HEK293 (cell line): Measurements from ENCODE around the gene PFN3.

Experiments
- ZBTB48 ChIP-seq: fragments of 450-650 bp; formaldehyde crosslinking; IDR thresholded peaks from 2 replicates; pipeline ENCODE4 v1.5.1; 2016; ENCODE audit warnings: missing biosample characterization, missing genetic modification characterization
- TF ChIP-seq, protein P1 (sequence below): fragments of 450-650 bp; formaldehyde crosslinking; IDR thresholded peaks from 2 replicates; pipeline ENCODE4 v1.5.1; 2016; ENCODE audit warnings: missing biosample characterization, missing genetic modification characterization
- TF ChIP-seq, protein P2 (sequence below): fragments of 450-650 bp; formaldehyde crosslinking; IDR thresholded peaks from 2 replicates; pipeline ENCODE4 v1.5.1; 2016; ENCODE audit warnings: missing biosample characterization, missing genetic modification characterization

- TF ChIP-seq, protein P1, sequence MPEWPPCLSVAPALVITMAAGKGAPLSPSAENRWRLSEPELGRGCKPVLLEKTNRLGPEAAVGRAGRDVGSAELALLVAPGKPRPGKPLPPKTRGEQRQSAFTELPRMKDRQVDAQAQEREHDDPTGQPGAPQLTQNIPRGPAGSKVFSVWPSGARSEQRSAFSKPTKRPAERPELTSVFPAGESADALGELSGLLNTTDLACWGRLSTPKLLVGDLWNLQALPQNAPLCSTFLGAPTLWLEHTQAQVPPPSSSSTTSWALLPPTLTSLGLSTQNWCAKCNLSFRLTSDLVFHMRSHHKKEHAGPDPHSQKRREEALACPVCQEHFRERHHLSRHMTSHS (tag by site-specific recombination): no peak
- TF ChIP-seq, protein P2, sequence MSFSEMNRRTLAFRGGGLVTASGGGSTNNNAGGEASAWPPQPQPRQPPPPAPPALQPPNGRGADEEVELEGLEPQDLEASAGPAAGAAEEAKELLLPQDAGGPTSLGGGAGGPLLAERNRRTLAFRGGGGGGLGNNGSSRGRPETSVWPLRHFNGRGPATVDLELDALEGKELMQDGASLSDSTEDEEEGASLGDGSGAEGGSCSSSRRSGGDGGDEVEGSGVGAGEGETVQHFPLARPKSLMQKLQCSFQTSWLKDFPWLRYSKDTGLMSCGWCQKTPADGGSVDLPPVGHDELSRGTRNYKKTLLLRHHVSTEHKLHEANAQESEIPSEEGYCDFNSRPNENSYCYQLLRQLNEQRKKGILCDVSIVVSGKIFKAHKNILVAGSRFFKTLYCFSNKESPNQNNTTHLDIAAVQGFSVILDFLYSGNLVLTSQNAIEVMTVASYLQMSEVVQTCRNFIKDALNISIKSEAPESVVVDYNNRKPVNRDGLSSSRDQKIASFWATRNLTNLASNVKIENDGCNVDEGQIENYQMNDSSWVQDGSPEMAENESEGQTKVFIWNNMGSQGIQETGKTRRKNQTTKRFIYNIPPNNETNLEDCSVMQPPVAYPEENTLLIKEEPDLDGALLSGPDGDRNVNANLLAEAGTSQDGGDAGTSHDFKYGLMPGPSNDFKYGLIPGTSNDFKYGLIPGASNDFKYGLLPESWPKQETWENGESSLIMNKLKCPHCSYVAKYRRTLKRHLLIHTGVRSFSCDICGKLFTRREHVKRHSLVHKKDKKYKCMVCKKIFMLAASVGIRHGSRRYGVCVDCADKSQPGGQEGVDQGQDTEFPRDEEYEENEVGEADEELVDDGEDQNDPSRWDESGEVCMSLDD (tag by site-specific recombination): peak; percentile 58; the same call in 1 of the 2 replicates
- peak; percentile 90 for TF ChIP-seq ZBTB48 (tag by site-specific recombination)
These were observed 2.0 kb upstream of the PFN3 start for GRCh38 chr5:177402271-177403043.
